H1 (cell line): ENCODE data around the gene CALY. TPM values are rescaled to one million over a fixed set of nuclear protein-coding genes. Genes with fewer than 3 reads are reported as not detected.

ENCODE experiments used
- CTCF ChIA-PET: fragments of 300-600 bp; sonication (Branson Sonifier 250); formaldehyde crosslinking; loops from one replicate; lab custom pipeline; 2021; ENCODE audit not compliant: partially characterized antibody; lab: Charles Lee
- POLR2A ChIA-PET: fragments of 300-600 bp; sonication (Branson Sonifier 250); formaldehyde crosslinking; loops from one replicate; lab custom pipeline; 2021; ENCODE audit warnings: inconsistent platforms; ENCODE audit not compliant: partially characterized antibody; lab: Charles Lee
- DNase-seq, 2 experiments: peaks; one replicate each; pipeline versions ENCODE4 v3.0.0 to v3.0.0-alpha.2; 2010 to 2022; ENCODE audit warnings: low spot score in 2 of 2, low read depth in 1 of 2, mixed read lengths in 1 of 2
- FAIRE-seq: peaks from 2 replicates; lab custom pipeline; 2011; peaks lifted over from hg19 to GRCh38; lab: Jason Lieb, UNC
- H2AFZ ChIP-seq: 2 replicates; pipeline ENCODE4 v1.8.1; 2012; ENCODE audit warnings: low read length, inconsistent platforms
- H2AK5ac ChIP-seq: 2 replicates; pipeline ENCODE4 v1.6.1; 2013; ENCODE audit warnings: low read depth, low read length
- H2BK120ac ChIP-seq: replicated peaks from 2 replicates; pipeline ENCODE3; 2013; ENCODE audit warnings: low read depth, low read length, inconsistent platforms
- H2BK12ac ChIP-seq: 2 replicates; pipeline ENCODE4 v1.6.1; 2013; ENCODE audit warnings: low read depth, low read length
- H2BK15ac ChIP-seq: 2 replicates; pipeline ENCODE4 v1.6.1; 2013; ENCODE audit warnings: low read length
- H2BK20ac ChIP-seq: 2 replicates; pipeline ENCODE4 v1.6.1; 2013; ENCODE audit warnings: low read length
- H2BK5ac ChIP-seq: 2 replicates; pipeline ENCODE4 v1.6.1; 2013; ENCODE audit warnings: low read depth, low read length
- H3K14ac ChIP-seq: 2 replicates; pipeline ENCODE4 v1.6.1; 2013; ENCODE audit warnings: inconsistent platforms; ENCODE audit not compliant: insufficient read length
- H3K18ac ChIP-seq: 2 replicates; pipeline ENCODE4 v1.6.1; 2013; ENCODE audit warnings: low read length; ENCODE audit errors: extremely low read depth
- H3K23ac ChIP-seq: 2 replicates; pipeline ENCODE4 v1.6.1; 2013; ENCODE audit warnings: inconsistent platforms; ENCODE audit not compliant: insufficient read length
- H3K23me2 ChIP-seq: 2 replicates; pipeline ENCODE4 v1.6.1; 2013; ENCODE audit warnings: low read depth, low read length
- H3K27ac ChIP-seq: 2 replicates; pipeline ENCODE4 v1.6.1; 2011; ENCODE audit warnings: low read depth, low read length, inconsistent platforms
- H3K27me3 ChIP-seq, 4 experiments: replicated peaks in 1 of 4; 1 replicate in 1 of 4; 2 replicates in 3 of 4; pipeline versions ENCODE4 v1.6.1 to v1.8.1; 2011 to 2013; ENCODE audit warnings: low read length in 3 of 4, mild to moderate bottlenecking in 3 of 4, inconsistent platforms in 2 of 4, mixed read lengths in 2 of 4, moderate library complexity in 1 of 4; ENCODE audit not compliant: control insufficient read depth in 3 of 4, insufficient read depth in 3 of 4; ENCODE audit errors: extremely low read depth in 1 of 4
- H3K36me3 ChIP-seq, 4 experiments: 2 replicates each; pipeline versions ENCODE4 v1.6.1 to v1.8.1; 2011 to 2013; ENCODE audit warnings: mild to moderate bottlenecking in 4 of 4, low read length in 3 of 4, moderate library complexity in 2 of 4, control low read depth in 1 of 4, inconsistent platforms in 1 of 4; ENCODE audit not compliant: insufficient read depth in 4 of 4, control insufficient read depth in 2 of 4
- H3K4ac ChIP-seq: replicated peaks from 2 replicates; pipeline ENCODE3; 2013; ENCODE audit warnings: low read length, low read depth, mixed read lengths, inconsistent platforms; ENCODE audit not compliant: insufficient read length
- H3K4me1 ChIP-seq, 4 experiments: replicated peaks in 1 of 4; 1 replicate in 1 of 4; 2 replicates in 3 of 4; pipeline versions ENCODE4 v1.6.1 to v1.8.1; 2011 to 2013; ENCODE audit warnings: low read length in 3 of 4, inconsistent platforms in 2 of 4, mixed read lengths in 1 of 4; ENCODE audit not compliant: insufficient read depth in 4 of 4, control insufficient read depth in 3 of 4
- H3K4me2 ChIP-seq, 2 experiments: 2 replicates each; pipeline versions ENCODE4 v1.6.1 to v1.8.1; 2011 to 2013; ENCODE audit warnings: low read depth in 2 of 2, low read length in 2 of 2, control low read depth in 1 of 2, inconsistent platforms in 1 of 2, mild to moderate bottlenecking in 1 of 2; ENCODE audit not compliant: insufficient read depth in 1 of 2
- H3K4me3 ChIP-seq, 4 experiments: fragments of 200-600, 300-600 bp in 1 of 4; sonication (generic), shearing (Covaris generic), sonication (Bioruptor Twin) in 1 of 4; 2 replicates each; pipeline versions ENCODE4 v1.5.1 to v1.8.1; 2011 to 2016; ENCODE audit warnings: low read length in 4 of 4, low read depth in 3 of 4, control low read depth in 2 of 4, inconsistent platforms in 2 of 4, mild to moderate bottlenecking in 2 of 4, mixed read lengths in 1 of 4, moderate library complexity in 1 of 4; ENCODE audit not compliant: insufficient read depth in 2 of 4; ENCODE audit errors: extremely low read depth in 1 of 4
- H3K56ac ChIP-seq: replicated peaks from 2 replicates; pipeline ENCODE3; 2013; ENCODE audit warnings: low read depth, mild to moderate bottlenecking, mixed read lengths, low read length, inconsistent platforms; ENCODE audit not compliant: insufficient read length
- H3K79me1 ChIP-seq: 2 replicates; pipeline ENCODE4 v1.6.1; 2013; ENCODE audit warnings: low read depth, low read length, control low read depth
- H3K79me2 ChIP-seq, 2 experiments: 2 replicates each; pipeline versions ENCODE4 v1.6.1 to v1.8.1; 2012 to 2013; ENCODE audit warnings: low read length in 2 of 2, mild to moderate bottlenecking in 2 of 2, inconsistent platforms in 1 of 2; ENCODE audit not compliant: insufficient read depth in 2 of 2, control insufficient read depth in 1 of 2
- H3K9ac ChIP-seq, 4 experiments: replicated peaks in 1 of 4; 1 replicate in 1 of 4; 2 replicates in 3 of 4; pipeline versions ENCODE4 v1.6.1 to v1.8.1; 2011 to 2013; ENCODE audit warnings: low read depth in 3 of 4, low read length in 3 of 4, control low read depth in 2 of 4, mild to moderate bottlenecking in 2 of 4, moderate library complexity in 2 of 4, inconsistent platforms in 1 of 4; ENCODE audit errors: extremely low read depth in 1 of 4
- H3K9me3 ChIP-seq, 2 experiments: 2 replicates each; pipeline versions ENCODE4 v1.6.1 to v1.8.1; 2012 to 2013; ENCODE audit warnings: mild to moderate bottlenecking in 2 of 2, moderate library complexity in 2 of 2, control low read depth in 1 of 2, inconsistent platforms in 1 of 2, low read depth in 1 of 2, low read length in 1 of 2, mixed read lengths in 1 of 2; ENCODE audit not compliant: insufficient read depth in 2 of 2
- H4K20me1 ChIP-seq, 2 experiments: replicated peaks in 1 of 2; 2 replicates each; pipeline versions ENCODE3 to v1.8.1; 2011 to 2013; ENCODE audit warnings: inconsistent platforms in 2 of 2, low read length in 2 of 2, mild to moderate bottlenecking in 1 of 2; ENCODE audit not compliant: insufficient read depth in 2 of 2, control insufficient read depth in 1 of 2
- H4K5ac ChIP-seq: 2 replicates; pipeline ENCODE4 v1.6.1; 2013; ENCODE audit warnings: low read length, low read depth, mixed read lengths, inconsistent platforms; ENCODE audit not compliant: insufficient read length
- H4K8ac ChIP-seq: 2 replicates; pipeline ENCODE4 v1.8.0; 2013; ENCODE audit warnings: mild to moderate bottlenecking, moderate library complexity, low read length, inconsistent platforms; ENCODE audit not compliant: insufficient read depth; ENCODE audit errors: extremely low read depth
- H4K91ac ChIP-seq: replicated peaks from 2 replicates; pipeline ENCODE3; 2013; ENCODE audit warnings: low read length, mixed read lengths, inconsistent platforms; ENCODE audit not compliant: insufficient read length
- BCL11A ChIP-seq, 2 experiments: IDR thresholded peaks; one replicate each; pipeline ENCODE4 v1.6.1; 2011; ENCODE audit warnings: low read depth in 2 of 2, low read length in 2 of 2, mild to moderate bottlenecking in 2 of 2
- CHD1 ChIP-seq: IDR thresholded peaks from 2 replicates; pipeline ENCODE4 v1.6.1; 2012; ENCODE audit warnings: low read depth, low read length, improper control_type of control experiment
- KDM4A ChIP-seq: IDR thresholded peaks from one replicate; pipeline ENCODE4 v1.7.1; 2012; ENCODE audit warnings: low read depth, mild to moderate bottlenecking, moderate library complexity, low read length, inconsistent platforms; ENCODE audit not compliant: severe bottlenecking
- NANOG ChIP-seq: IDR thresholded peaks from 2 replicates; pipeline ENCODE4 v1.6.1; 2011; ENCODE audit warnings: low read length, low read depth, mild to moderate bottlenecking, inconsistent platforms; ENCODE audit not compliant: insufficient read depth, poor library complexity, severe bottlenecking
- PHF8 ChIP-seq: fragments of 200-600 bp; sonication (generic); conservative IDR thresholded peaks from 2 replicates; pipeline ENCODE4 v1.7.1; 2012; ENCODE audit warnings: low read depth, mild to moderate bottlenecking, inconsistent platforms, low read length, moderate library complexity
- RXRA ChIP-seq: IDR thresholded peaks from 2 replicates; pipeline ENCODE4 v1.6.1; 2011; ENCODE audit warnings: low read depth, mild to moderate bottlenecking, low read length, moderate library complexity; ENCODE audit not compliant: insufficient read depth
- TAF1 ChIP-seq: IDR thresholded peaks from 2 replicates; pipeline ENCODE4 v1.6.1; 2011; ENCODE audit warnings: mild to moderate bottlenecking, low read depth, low read length
- WGBS, 2 experiments: shearing (Covaris generic) in 1 of 2; methylation state at CpG; one replicate each; pipeline versions ENCODE4 v1.1.6 to v1.1.7; 2013 to 2015; ENCODE audit warnings: low lambda C conversion rate in 2 of 2, mixed read lengths in 2 of 2, inconsistent platforms in 1 of 2, low coverage in 1 of 2, missing lambda C conversion rate in 1 of 2; ENCODE audit not compliant: insufficient replicate concordance in 2 of 2, insufficient coverage in 1 of 2, insufficient read length in 1 of 2; ENCODE audit errors: extremely low coverage in 1 of 2, missing lambda C conversion rate in 1 of 2; 5-methylcytosine and 5-hydroxymethylcytosine counted together
- polyA plus RNA-seq, 7 experiments: library from polyadenylated mRNA; depleted of rRNA in 3 of 7; stranded (reverse) in 5 of 7; unstranded in 2 of 7; fragments of >200 nt in 5 of 7; fragments of 200-250 nt in 2 of 7; gene quantifications; 1 replicate in 5 of 7; 2 replicates in 1 of 7; 4 replicates in 1 of 7; pipeline versions ENCODE4 v1.2.1 to v1.2.3, GENCODE V29; 2011 to 2013; ENCODE audit warnings: missing spikeins in 2 of 7, mixed read lengths in 2 of 7
- total RNA-seq: library from RNA; stranded (reverse); fragmentation: NEBNext Ultra II Directional; extraction: Animal tissue kit (Norgen Biotek cat#: 25700); gene quantifications from 2 replicates; pipeline ENCODE4 v1.2.1, GENCODE V29; 2021

The CALY gene
- total and polyA plus RNA-seq, 2 of the 8 experiments (the other 6 are each of a cell fraction or from before 2014, with no cell fraction given): 1.3 to 1.5 TPM

- Histone ChIP-seq H3K79me1 (peaks cover 26% of the 10 kb centered on the region), H3K9me3 (no peaks in the 10 kb centered on the region), H4K5ac (no peak overlapping the region), H4K91ac (no peak overlapping the region), H2AFZ (no peak overlapping the region), H3K36me3 (peaks cover 12 to 18% (median 17%) of the 10 kb centered on the region in 4 experiments), H4K8ac (no peak overlapping the region; the same call in 1 of the 2 replicates), H3K23me2 (peaks cover 4% of the 10 kb centered on the region; the same call in 1 of the 2 replicates), H3K79me2 (peaks cover 3 to 43% of the 10 kb centered on the region in 2 experiments; a peak in 3 of 4 replicates), H3K4ac (no peak overlapping the region), H3K4me1 (peaks cover 0 to 4% (median 4%) of the 10 kb centered on the region in 4 experiments; a peak in 3 of 7 replicates), H3K27ac (no peak overlapping the region), H4K20me1 (peaks cover 6 to 19% of the 10 kb centered on the region in 2 experiments), H3K23ac (no peak overlapping the region), H3K4me3 (no peak overlapping the region), H2BK120ac (no peak overlapping the region), H3K14ac (no peak overlapping the region), H3K4me2 (no peak overlapping the region), H2BK15ac (no peak overlapping the region), H3K56ac (no peak overlapping the region), H2BK20ac (no peak overlapping the region), H2AK5ac (no peak overlapping the region), H3K18ac (no peak overlapping the region), H3K9ac (no peak overlapping the region), H2BK12ac (no peak overlapping the region), H2BK5ac (no peak overlapping the region), H3K27me3 (no peaks in the 10 kb centered on the region)
- 93% methylated on average over 9 of the region's 10 CpGs; no CpG with 5 or more reads in 1 of the 2 experiments for WGBS, 2 experiments
- POLR2A ChIA-PET: interaction anchor here (1.0 to 1.6 kb wide), 2 partner anchors 22 to 25 kb away, joined by 3 to 4 read pairs; no protein-coding TSS in a partner anchor
- FAIRE-seq (no peak), DNase-seq (no peak)
- TF ChIP-seq CHD1 (no peak), PHF8 (no peak), RXRA (no peak), KDM4A (no peak), BCL11A (IDR thresholded peaks at IDR 0.05; ENCODE audit: low read depth in 2 of 2, low read length in 2 of 2) (no peak), TAF1 (no peak), NANOG (no peak)
- CTCF ChIA-PET: interaction anchor here (0.7 to 3.7 kb wide), 12 partner anchors 9 to 77 kb away, joined by 3 to 21 read pairs (median 4); partner anchors contain the start of gene ADAM8
Observed at GRCh38 chr10:133303206-133303605, 33.5 kb downstream of the CALY start.
